Measurements from ENCODE around the gene CTSA. TPM values are rescaled to one million over a fixed set of nuclear protein-coding genes. Genes with fewer than 3 reads are reported as not detected.

Gene CTSA
- total and polyA plus RNA-seq, 9 of the 15 experiments (the other 6 are each of a cell fraction or from before 2014, with no cell fraction given) = 8.8 to 61.7 (median 28.3) TPM

DNA sequence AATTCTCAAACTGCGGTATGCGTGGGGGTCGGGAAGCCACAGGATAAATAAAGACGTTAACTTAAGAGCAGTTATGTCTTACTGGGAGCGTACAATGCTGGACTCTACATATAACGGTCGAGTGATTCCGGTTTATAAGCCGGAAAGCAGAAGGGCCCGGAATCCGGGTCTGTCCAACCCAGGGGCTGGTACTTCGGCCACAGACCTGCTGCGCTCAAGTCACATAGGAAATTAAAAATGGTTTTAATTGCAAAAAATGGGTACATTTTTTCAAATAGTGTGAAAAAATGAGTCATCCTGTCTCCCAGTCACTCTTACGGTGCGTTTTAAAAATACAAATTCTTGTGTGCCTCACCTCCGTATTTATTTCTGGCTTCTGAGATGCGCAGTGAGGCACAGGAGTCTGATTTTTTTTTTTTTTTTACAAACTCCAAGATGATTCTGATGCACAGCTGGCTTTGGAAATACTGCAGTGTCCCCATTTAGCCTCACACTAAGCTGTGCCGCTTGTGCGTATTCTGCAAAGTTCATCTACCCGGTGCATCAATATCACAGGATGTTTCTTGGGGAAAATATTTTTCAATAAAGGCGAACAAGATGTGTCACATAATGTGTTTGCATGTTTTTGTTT lies 44.4 kb downstream of the CTSA start (continued):
- TF ChIP-seq, protein P1, sequence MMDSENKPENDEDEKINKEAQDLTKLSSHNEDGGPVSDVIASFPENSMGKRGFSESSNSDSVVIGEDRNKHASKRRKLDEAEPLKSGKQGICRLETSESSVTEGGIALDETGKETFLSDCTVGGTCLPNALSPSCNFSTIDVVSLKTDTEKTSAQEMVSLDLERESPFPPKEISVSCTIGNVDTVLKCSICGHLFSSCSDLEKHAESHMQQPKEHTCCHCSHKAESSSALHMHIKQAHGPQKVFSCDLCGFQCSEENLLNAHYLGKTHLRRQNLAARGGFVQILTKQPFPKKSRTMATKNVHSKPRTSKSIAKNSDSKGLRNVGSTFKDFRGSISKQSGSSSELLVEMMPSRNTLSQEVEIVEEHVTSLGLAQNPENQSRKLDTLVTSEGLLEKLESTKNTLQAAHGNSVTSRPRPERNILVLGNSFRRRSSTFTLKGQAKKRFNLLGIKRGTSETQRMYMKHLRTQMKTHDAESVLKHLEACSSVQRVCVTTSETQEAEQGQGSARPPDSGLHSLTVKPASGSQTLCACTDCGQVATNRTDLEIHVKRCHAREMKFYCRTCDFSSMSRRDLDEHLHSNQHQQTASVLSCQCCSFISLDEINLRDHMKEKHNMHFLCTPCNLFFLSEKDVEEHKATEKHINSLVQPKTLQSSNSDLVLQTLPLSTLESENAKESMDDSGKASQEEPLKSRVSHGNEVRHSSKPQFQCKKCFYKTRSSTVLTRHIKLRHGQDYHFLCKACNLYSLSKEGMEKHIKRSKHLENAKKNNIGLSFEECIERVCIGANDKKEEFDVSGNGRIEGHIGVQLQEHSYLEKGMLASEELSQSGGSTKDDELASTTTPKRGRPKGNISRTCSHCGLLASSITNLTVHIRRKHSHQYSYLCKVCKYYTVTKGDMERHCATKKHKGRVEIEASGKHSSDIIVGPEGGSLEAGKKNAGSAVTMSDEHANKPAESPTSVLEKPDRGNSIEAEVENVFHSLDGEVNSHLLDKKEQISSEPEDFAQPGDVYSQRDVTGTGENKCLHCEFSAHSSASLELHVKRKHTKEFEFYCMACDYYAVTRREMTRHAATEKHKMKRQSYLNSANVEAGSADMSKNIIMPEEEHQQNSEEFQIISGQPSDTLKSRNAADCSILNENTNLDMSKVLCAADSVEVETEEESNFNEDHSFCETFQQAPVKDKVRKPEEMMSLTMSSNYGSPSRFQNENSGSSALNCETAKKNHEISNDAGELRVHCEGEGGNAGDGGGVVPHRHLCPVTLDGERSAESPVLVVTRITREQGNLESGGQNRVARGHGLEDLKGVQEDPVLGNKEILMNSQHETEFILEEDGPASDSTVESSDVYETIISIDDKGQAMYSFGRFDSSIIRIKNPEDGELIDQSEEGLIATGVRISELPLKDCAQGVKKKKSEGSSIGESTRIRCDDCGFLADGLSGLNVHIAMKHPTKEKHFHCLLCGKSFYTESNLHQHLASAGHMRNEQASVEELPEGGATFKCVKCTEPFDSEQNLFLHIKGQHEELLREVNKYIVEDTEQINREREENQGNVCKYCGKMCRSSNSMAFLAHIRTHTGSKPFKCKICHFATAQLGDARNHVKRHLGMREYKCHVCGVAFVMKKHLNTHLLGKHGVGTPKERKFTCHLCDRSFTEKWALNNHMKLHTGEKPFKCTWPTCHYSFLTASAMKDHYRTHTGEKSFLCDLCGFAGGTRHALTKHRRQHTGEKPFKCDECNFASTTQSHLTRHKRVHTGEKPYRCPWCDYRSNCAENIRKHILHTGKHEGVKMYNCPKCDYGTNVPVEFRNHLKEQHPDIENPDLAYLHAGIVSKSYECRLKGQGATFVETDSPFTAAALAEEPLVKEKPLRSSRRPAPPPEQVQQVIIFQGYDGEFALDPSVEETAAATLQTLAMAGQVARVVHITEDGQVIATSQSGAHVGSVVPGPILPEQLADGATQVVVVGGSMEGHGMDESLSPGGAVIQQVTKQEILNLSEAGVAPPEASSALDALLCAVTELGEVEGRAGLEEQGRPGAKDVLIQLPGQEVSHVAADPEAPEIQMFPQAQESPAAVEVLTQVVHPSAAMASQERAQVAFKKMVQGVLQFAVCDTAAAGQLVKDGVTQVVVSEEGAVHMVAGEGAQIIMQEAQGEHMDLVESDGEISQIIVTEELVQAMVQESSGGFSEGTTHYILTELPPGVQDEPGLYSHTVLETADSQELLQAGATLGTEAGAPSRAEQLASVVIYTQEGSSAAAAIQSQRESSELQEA (IDR thresholded peaks at IDR 0.05; ENCODE audit: low read depth) = no peak
- no peak for TF ChIP-seq SNRNP70 (optimal IDR thresholded peaks at IDR 0.05; ENCODE audit: low read depth, low read length)
- TF ChIP-seq C11orf30 (IDR thresholded peaks at IDR 0.05; ENCODE audit: low read depth) = no peak
- no peak for TF ChIP-seq SIN3B (IDR thresholded peaks at IDR 0.05; ENCODE audit: low read depth)
- no peak for TF ChIP-seq RBM39 (optimal IDR thresholded peaks at IDR 0.05; ENCODE audit: low read depth, low read length)
- no peak; the same call in 1 of the 2 replicates for TF ChIP-seq OTX1 (CRISPR knock-in tag; IDR thresholded peaks at IDR 0.05)
- TF ChIP-seq NELFE (IDR thresholded peaks at IDR 0.05; ENCODE audit: insufficient read depth, insufficient read length) = no peak
- no peak for TF ChIP-seq MYC (IDR thresholded peaks at IDR 0.05; ENCODE audit: low read depth, low read length)
- no peak for TF ChIP-seq MYC (CRISPR knock-in tag; IDR thresholded peaks at IDR 0.05; ENCODE audit: borderline replicate concordance, low read depth)
- TF ChIP-seq ZNF174 (CRISPR knock-in tag; IDR thresholded peaks at IDR 0.05) = no peak
- TF ChIP-seq, protein P2, sequence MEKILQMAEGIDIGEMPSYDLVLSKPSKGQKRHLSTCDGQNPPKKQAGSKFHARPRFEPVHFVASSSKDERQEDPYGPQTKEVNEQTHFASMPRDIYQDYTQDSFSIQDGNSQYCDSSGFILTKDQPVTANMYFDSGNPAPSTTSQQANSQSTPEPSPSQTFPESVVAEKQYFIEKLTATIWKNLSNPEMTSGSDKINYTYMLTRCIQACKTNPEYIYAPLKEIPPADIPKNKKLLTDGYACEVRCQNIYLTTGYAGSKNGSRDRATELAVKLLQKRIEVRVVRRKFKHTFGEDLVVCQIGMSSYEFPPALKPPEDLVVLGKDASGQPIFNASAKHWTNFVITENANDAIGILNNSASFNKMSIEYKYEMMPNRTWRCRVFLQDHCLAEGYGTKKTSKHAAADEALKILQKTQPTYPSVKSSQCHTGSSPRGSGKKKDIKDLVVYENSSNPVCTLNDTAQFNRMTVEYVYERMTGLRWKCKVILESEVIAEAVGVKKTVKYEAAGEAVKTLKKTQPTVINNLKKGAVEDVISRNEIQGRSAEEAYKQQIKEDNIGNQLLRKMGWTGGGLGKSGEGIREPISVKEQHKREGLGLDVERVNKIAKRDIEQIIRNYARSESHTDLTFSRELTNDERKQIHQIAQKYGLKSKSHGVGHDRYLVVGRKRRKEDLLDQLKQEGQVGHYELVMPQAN (IDR thresholded peaks at IDR 0.05; ENCODE audit: borderline replicate concordance) = no peak
- no peak for TF ChIP-seq BMI1 (IDR thresholded peaks at IDR 0.05; ENCODE audit: low read length)
- peak; percentile 91; the same call in 1 of the 2 replicates for TF ChIP-seq ESRRA (IDR thresholded peaks at IDR 0.05; ENCODE audit: borderline replicate concordance, low read depth)
- no peak for TF ChIP-seq SREBF1 (IDR thresholded peaks at IDR 0.05; ENCODE audit: borderline replicate concordance, low read depth, low read length)
- no peak for TF ChIP-seq NRF1 (conservative IDR thresholded peaks at IDR 0.05 in 1 of 2, IDR thresholded peaks at IDR 0.05 in 1 of 2)
- no peak for TF ChIP-seq SIRT6 (IDR thresholded peaks at IDR 0.05; ENCODE audit: low read depth, low read length)
- TF ChIP-seq HEY1 (CRISPR knock-in tag; IDR thresholded peaks at IDR 0.05; ENCODE audit: borderline replicate concordance) = peak; percentile 55; the same call in 1 of the 2 replicates
- no peak for TF ChIP-seq SP2 (IDR thresholded peaks at IDR 0.05; ENCODE audit: extremely low read depth, low read depth, low read length, poor library complexity, severe bottlenecking)

Measured in K562 (cell line).